ENCODE data around the gene APLNR.

The APLNR gene

GRCh38 chr11:57249384-57250319 is 12.6 kb upstream of the APLNR start:
- H3K9ac ChIP-seq (ENCODE audit: low read depth, low read length), result no peak overlapping the region

DNA sequence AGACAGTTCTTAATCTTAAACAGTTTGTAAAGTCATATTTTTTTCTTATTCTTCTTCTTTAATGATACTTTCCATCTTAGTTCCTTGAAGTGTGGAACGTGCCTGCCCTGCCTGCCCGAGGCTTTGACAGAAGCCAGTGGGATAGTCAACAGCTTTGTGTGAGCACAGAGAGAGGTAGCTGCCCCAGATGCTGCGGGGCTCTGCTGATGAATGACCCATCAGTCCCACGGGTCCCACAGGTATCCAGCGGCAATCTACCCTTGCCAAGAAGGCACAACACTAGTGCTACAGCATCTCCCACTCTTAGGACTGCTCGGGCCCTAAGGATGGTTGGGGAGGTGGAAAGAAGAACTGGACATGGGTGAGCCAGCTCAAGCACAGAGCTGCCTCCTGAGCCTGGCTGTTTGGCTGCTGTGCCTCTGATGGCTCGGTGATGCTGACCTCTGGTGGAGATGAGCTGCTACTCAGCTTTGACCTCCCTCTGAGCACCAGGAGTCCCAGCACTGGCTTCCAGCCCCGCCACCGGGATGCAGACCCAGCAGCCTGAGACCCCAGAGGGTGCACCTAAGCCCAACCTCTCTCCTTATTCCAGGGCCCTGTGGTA is 11.8 kb upstream of the APLNR start:
- no peaks in the 10 kb centered on the region for H3K36me3 ChIP-seq (ENCODE audit: insufficient read depth, low read depth, low read length)
- H3K4me3 ChIP-seq (ENCODE audit: low read length), result no peak overlapping the region
- no peak overlapping the region for H3K9ac ChIP-seq (ENCODE audit: low read depth, low read length)
- H3K27ac ChIP-seq (ENCODE audit: low read length), result no peak overlapping the region
- no peaks in the 10 kb centered on the region for H3K27me3 ChIP-seq (ENCODE audit: insufficient read depth, low read length)
- H3K9me3 ChIP-seq (ENCODE audit: insufficient read depth, low read depth, low read length), result no peaks in the 10 kb centered on the region
- no peaks in the 10 kb centered on the region for H3K4me1 ChIP-seq (ENCODE audit: insufficient read depth, low read length)

More at GRCh38 chr11:57249384-57250319, 12.6 kb upstream of the APLNR start:
- H3K4me3 ChIP-seq (ENCODE audit: low read length), result no peak overlapping the region
- H3K27me3 ChIP-seq (ENCODE audit: insufficient read depth, low read length), result no peaks in the 10 kb centered on the region
- no peaks in the 10 kb centered on the region for H3K36me3 ChIP-seq (ENCODE audit: insufficient read depth, low read depth, low read length)
- no peaks in the 10 kb centered on the region for H3K4me1 ChIP-seq (ENCODE audit: insufficient read depth, low read length)
- no peak overlapping the region for H3K27ac ChIP-seq (ENCODE audit: low read length)
- H3K9me3 ChIP-seq (ENCODE audit: insufficient read depth, low read depth, low read length), result no peaks in the 10 kb centered on the region

- Histone ChIP-seq H3K4me1 (ENCODE audit: insufficient read depth, low read length) (peaks cover 6% of the 10 kb centered on the region), H3K9ac (ENCODE audit: low read depth, low read length) (no peak overlapping the region), H3K27me3 (ENCODE audit: insufficient read depth, low read length) (no peaks in the 10 kb centered on the region), H3K9me3 (ENCODE audit: insufficient read depth, low read depth, low read length) (no peaks in the 10 kb centered on the region), H3K27ac (ENCODE audit: low read length) (no peak overlapping the region), H3K4me3 (ENCODE audit: low read length) (no peak overlapping the region), H3K36me3 (ENCODE audit: insufficient read depth, low read depth, low read length) (no peaks in the 10 kb centered on the region)
Measured at GRCh38 chr11:57244911-57245310, 7.9 kb upstream of the APLNR start.

DNA sequence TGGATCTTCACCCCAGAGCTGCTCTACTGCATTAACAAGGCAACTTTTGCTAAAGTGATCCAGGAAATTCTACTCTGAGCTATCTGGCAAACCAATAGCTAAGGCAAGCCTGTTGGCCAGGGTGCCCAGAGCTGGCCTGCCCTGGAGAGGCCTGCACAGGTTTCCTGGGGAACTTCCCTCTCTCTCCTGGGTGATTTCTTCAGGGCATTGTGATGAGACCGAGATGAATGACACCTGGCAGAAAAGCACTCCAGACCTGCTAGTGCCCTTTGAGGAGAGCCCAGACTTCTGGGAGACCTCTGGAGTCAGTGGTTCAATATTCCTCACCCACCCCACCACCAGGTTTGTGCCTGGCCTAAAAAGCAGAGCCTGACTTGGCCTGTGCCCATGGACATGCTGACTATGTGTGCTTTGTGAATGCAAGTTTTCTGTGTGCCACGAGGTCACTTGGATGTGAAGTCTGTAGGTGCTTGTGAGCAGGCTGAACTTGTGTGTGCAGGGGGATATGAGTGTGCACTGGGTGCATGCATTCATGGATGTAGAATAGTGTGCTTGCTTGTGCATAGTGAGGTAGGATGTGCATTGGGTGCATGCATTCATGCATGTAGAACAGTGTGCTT is 4.4 kb upstream of the APLNR start:
- H3K27me3 ChIP-seq (ENCODE audit: insufficient read depth, low read length), result no peaks in the 10 kb centered on the region
- no peak overlapping the region for H3K4me3 ChIP-seq (ENCODE audit: low read length)
- no peaks in the 10 kb centered on the region for H3K36me3 ChIP-seq (ENCODE audit: insufficient read depth, low read depth, low read length)
- H3K27ac ChIP-seq (ENCODE audit: low read length), result no peak overlapping the region
- no peaks in the 10 kb centered on the region for H3K9me3 ChIP-seq (ENCODE audit: insufficient read depth, low read depth, low read length)
- H3K4me1 ChIP-seq (ENCODE audit: insufficient read depth, low read length), result peaks cover 13% of the 10 kb centered on the region
- H3K9ac ChIP-seq (ENCODE audit: low read depth, low read length), result no peak overlapping the region

GRCh38 chr11:57240757-57241156 is 3.7 kb upstream of the APLNR start:
- H3K4me3 ChIP-seq (ENCODE audit: low read length), result no peak overlapping the region
- H3K9me3 ChIP-seq (ENCODE audit: insufficient read depth, low read depth, low read length), result no peaks in the 10 kb centered on the region
- no peaks in the 10 kb centered on the region for H3K36me3 ChIP-seq (ENCODE audit: insufficient read depth, low read depth, low read length)
- no peak overlapping the region for H3K9ac ChIP-seq (ENCODE audit: low read depth, low read length)
- H3K4me1 ChIP-seq (ENCODE audit: insufficient read depth, low read length), result peaks cover 13% of the 10 kb centered on the region
- no peaks in the 10 kb centered on the region for H3K27me3 ChIP-seq (ENCODE audit: insufficient read depth, low read length)
- H3K27ac ChIP-seq (ENCODE audit: low read length), result no peak overlapping the region

DNA sequence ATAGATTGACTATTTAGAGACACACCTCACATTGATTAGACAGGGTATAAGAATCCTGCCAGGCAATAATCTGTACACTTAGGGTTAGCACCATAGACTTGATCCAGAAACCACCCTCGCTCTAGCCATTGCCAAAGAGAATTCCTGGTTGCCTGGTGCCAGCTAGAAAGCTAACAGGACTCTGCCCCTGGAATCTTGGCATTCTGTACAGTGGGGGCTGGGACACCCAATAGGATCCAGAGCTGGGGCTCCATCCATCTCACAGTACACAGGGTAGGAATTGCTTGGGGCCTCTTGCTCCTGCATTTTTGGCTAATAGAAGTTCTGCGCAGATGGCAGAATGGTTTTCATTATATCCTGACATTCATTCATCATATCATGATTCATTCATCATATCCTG is 3.0 kb upstream of the APLNR start:
- H3K4me3 ChIP-seq (ENCODE audit: low read length), result no peak overlapping the region
- no peak overlapping the region for H3K27ac ChIP-seq (ENCODE audit: low read length)
- H3K36me3 ChIP-seq (ENCODE audit: insufficient read depth, low read depth, low read length), result no peaks in the 10 kb centered on the region
- H3K27me3 ChIP-seq (ENCODE audit: insufficient read depth, low read length), result no peaks in the 10 kb centered on the region
- H3K9me3 ChIP-seq (ENCODE audit: insufficient read depth, low read depth, low read length), result no peaks in the 10 kb centered on the region
- H3K4me1 ChIP-seq (ENCODE audit: insufficient read depth, low read length), result peaks cover 13% of the 10 kb centered on the region
- no peak overlapping the region for H3K9ac ChIP-seq (ENCODE audit: low read depth, low read length)

DNA sequence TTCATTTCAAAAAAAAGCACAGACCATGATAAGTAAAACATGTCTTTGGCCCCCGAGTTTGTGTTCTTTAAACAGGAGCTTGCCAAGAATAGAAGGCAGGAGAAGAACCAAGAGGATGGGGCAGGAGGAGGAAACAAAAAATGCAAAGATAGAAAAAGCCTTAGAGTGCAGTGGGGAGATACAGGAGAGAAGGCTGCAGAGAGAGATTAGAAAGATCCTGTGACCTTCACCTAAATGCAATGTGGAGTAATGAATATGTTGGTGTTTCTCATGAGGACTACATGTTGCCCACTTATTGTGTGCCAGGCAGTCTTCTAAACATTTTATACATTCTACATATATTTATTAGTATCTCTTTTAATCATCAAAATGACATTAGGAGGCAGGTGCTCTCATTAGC is 2.3 kb upstream of the APLNR start:
- Histone ChIP-seq H3K9ac (ENCODE audit: low read depth, low read length) (no peak overlapping the region), H3K27me3 (ENCODE audit: insufficient read depth, low read length) (no peaks in the 10 kb centered on the region; the same call in 1 of the 2 replicates), H3K27ac (ENCODE audit: low read length) (no peak overlapping the region), H3K36me3 (ENCODE audit: insufficient read depth, low read depth, low read length) (no peaks in the 10 kb centered on the region), H3K4me3 (ENCODE audit: low read length) (no peak overlapping the region), H3K4me1 (ENCODE audit: insufficient read depth, low read length) (peaks cover 13% of the 10 kb centered on the region), H3K9me3 (ENCODE audit: insufficient read depth, low read depth, low read length) (no peaks in the 10 kb centered on the region)

- Histone ChIP-seq H3K36me3 (ENCODE audit: insufficient read depth, low read depth, low read length) (no peaks in the 10 kb centered on the region), H3K27ac (ENCODE audit: low read length) (no peak overlapping the region), H3K4me1 (ENCODE audit: insufficient read depth, low read length) (peaks cover 13% of the 10 kb centered on the region; the same call in 1 of the 2 replicates), H3K27me3 (ENCODE audit: insufficient read depth, low read length) (peaks cover 8% of the 10 kb centered on the region), H3K9me3 (ENCODE audit: insufficient read depth, low read depth, low read length) (no peaks in the 10 kb centered on the region), H3K9ac (ENCODE audit: low read depth, low read length) (no peak overlapping the region), H3K4me3 (ENCODE audit: low read length) (no peak overlapping the region)
Measured at GRCh38 chr11:57235761-57236703, 1.0 kb downstream of the APLNR start.

DNA sequence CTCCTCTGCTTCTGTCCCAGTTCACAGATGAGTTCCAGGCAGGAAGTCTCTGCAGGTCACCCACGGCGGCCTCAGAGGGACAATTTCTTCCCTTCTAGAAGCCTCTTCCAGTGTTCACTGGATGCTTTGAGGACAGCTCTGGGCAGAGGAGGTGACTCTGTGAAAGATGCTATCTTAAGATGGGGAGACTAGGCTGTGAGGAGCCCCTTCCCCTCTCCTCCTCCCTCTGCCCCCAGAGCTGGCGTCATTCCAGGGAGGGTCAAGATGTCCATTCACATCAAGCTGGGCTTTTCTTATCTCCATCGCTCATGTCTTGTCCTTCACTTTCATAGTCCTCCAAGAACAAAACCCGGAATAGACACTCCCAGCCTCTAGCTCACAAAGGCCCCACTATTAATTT is 3.3 kb downstream of the APLNR start:
- Histone ChIP-seq H3K9ac (ENCODE audit: low read depth, low read length) (no peak overlapping the region), H3K9me3 (ENCODE audit: insufficient read depth, low read depth, low read length) (no peaks in the 10 kb centered on the region), H3K27me3 (ENCODE audit: insufficient read depth, low read length) (peaks cover 8% of the 10 kb centered on the region), H3K36me3 (ENCODE audit: insufficient read depth, low read depth, low read length) (no peaks in the 10 kb centered on the region), H3K27ac (ENCODE audit: low read length) (no peak overlapping the region), H3K4me3 (ENCODE audit: low read length) (no peak overlapping the region), H3K4me1 (ENCODE audit: insufficient read depth, low read length) (peaks cover 9% of the 10 kb centered on the region; the same call in 1 of the 2 replicates)

- Histone ChIP-seq H3K4me1 (ENCODE audit: insufficient read depth, low read length) (peaks cover 2% of the 10 kb centered on the region; the same call in 1 of the 2 replicates), H3K9me3 (ENCODE audit: insufficient read depth, low read depth, low read length) (no peaks in the 10 kb centered on the region), H3K27ac (ENCODE audit: low read length) (no peak overlapping the region), H3K27me3 (ENCODE audit: insufficient read depth, low read length) (peaks cover 8% of the 10 kb centered on the region), H3K4me3 (ENCODE audit: low read length) (no peak overlapping the region), H3K9ac (ENCODE audit: low read depth, low read length) (no peak overlapping the region), H3K36me3 (ENCODE audit: insufficient read depth, low read depth, low read length) (no peaks in the 10 kb centered on the region)
Measured at GRCh38 chr11:57231539-57232253, 5.4 kb downstream of the APLNR start.
